SKM-1 treated with dmso at 0.1 percent for 144 hours (cell line): ENCODE results near the gene STK35.
"Not testable (repeated sequence)": the region's sequence is repeated elsewhere in the genome, so short reads cannot be mapped to it uniquely, and the experiment has no call there.

Experiments
- DNase-seq: peaks from one replicate; lab custom pipeline; 2025; ENCODE audit not compliant: unreplicated experiment; lab: John Stamatoyannopoulos, UW

Gene STK35

DNA sequence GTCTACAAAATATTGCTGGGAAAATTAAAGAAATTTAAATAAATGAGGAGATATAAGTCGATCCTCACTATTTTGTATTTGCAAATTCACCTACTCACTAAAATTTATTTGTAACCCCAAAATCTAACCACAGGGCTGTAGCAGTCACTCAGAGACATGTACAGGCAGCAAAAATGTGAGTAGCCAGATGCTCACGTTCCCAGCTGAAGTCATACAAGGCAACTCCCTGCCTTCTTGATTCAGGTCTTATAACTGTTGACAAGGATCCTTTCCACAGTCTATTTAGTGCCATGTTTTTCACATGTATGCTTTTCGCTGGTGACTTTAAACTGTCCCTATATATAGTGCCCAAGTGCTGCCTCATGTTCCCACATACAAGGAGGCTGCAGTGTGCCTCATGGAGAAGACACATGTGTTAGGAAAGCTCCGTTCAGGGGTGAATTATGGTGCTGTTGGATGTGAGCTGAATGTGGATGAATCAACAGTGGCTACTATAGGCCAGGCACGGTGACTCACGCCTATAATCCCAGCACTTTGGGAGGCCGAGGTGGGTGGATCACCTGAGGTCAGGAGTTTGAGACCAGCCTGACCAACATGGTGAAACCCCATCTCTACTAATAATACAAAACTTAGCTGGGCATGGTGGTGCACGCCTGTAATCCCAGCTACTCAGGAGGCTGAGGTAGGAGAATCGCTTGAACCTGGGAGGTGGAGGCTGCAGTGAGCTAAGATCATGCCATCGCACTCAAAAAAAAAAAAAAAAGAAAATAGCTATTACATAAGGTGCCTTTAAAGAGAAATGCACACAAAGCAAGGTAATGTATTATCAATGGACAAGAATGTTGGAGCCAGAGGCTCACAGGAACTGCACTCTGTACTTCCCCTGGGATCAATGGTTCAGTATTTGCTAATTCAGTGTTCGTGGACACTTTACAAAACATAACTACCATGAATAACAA is 55.3 kb downstream of the STK35 start:
- DNase-seq = no peak

DNA sequence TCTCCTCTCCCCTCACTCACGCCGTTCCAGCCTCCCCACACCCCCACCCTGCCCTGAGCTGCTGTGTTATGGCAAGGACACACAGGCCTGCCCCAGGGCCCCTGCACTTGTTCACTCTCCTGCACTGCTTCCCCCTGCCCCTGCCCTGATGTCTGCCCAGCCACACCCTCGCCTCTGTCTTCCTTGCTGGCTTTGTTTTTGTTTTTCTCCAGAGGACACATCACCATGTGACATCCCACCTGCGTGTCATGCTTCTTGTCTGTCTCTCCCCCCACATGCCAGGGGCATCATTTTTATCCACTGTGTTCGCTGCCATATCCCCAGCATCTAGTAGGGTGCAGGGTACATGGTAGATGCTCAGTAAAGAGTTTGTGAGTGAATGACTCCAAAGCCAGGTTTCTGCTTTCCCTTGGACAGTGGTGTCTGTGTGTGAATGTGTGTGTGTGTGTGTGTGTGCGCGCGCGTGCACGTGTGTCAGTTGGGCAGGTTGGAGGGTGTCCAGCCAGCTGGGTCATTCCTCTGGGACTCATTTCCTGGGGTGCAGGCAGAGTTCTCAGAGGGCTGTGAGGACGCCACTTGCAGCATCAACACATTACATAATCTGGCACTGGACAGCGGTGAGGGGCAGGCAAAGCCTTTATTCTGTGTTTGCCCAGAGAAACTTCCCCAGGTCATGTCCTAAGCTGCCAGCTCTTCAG is 60.6 kb downstream of the STK35 start:
- no peak for DNase-seq

DNA sequence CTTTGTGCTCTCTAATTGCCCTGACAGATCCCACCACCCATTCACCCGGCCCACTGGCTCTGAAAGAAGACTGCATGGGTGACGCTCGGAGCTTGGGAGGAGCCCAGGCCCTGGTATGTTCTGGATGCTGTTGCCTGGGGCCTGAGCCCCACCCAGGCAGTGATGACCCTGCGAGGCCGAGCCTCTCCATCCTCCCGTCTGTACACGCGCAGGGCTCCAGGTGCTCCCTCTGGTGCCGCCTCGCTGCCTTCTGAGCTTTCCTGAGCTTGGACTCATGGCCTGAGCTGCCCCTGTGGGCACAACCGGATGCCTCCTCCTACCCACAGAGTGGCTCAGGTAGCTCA is 61.2 kb downstream of the STK35 start:
- DNase-seq = no peak

DNA sequence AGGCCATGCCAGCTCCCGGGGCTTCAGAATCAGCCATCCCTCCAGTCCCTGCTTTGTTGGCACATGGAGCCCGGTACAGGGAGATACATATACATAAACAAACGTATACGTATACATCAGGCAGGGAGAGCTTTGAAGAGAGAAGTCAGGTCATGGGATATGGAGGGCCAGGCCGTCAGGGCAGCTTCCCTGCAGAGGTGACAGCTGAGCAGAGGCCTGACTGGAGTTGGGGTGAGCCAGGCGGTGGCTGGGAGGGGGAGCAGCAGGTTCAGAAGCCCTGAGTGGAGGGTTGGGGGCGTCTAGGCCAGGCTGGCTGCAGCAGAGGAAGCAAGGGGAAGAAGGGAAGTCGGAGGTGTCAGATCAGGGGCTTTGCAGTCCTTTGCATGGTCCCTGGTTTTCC is 61.7 kb downstream of the STK35 start:
- no peak for DNase-seq

DNA sequence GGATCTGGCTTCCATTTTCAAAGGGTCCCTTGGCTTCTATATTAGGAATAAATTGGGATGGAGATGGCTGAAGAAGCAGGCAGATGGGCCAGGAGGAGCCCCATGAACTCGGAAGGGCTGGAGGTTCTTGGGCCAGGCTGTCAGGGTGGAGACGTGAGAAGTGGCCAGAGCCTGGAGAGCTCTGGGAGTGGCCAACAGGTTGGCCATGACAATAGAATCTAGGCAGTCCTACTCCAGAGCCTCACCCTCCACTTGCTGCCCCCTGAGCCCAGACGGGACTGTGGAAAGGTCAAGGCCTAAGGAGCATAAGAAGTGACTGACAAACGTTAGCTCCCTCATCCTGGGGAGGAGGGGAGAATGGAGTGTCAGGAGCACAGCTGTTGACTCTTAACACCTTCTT is 62.1 kb downstream of the STK35 start:
- no peak for DNase-seq

DNA sequence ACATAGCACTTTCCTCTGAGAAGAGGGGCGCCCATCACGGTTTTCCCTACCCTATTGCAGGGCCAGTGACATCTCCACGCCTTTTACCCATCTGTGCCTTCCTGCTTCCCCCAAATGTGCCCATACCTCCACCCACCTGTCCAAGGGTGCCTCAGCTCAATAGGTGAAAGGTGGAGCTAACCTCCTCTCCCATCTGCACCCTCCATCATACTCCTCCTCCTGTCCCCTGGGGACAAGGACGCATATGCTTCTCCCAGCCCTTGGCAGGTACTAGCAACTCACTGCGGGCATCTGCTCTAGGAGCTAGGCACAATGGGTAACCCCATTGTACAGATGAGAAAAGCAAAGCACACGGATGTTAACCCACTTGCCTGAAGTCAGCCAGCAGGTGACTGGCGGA is 62.8 kb downstream of the STK35 start:
- DNase-seq = no peak

DNA sequence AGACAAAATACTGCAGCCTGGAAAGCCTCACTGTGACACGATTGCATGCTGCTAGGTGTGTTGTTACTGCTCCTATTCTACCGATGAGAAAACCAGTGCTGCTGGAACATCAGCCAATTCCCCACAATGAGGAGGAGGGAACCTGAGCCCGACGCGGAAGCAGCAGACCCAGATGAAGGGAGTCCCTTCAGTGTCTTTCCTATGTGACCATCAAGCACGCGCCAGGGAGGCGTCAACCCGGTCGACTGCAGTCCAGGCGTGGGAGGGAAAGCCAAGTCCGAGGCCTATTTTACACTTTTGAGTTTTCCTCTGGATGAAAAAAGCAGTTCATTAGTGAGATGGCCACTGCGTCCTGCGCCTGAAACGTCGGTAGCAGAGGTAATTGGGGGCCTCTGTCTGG is 63.3 kb downstream of the STK35 start:
- no peak for DNase-seq

DNA sequence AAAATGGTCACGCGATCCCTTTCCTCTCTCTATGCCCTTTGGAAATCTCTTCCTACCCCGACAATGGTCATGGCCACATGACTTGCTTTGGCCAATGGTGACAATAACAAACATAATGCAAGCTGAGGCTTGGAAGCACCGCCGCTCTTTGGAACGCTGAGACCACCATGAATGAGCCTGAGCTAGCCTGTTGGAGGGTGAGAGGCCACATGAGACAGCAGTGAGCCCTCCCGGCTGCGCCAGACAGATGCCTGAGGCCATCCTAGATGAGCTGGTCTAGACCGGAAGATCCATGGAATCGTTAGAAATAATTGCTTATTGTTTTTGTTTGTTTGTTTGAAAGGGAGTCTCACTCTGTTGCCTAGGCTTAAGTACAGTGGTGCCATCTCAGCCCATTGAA is 64.2 kb downstream of the STK35 start:
- DNase-seq = no peak

DNA sequence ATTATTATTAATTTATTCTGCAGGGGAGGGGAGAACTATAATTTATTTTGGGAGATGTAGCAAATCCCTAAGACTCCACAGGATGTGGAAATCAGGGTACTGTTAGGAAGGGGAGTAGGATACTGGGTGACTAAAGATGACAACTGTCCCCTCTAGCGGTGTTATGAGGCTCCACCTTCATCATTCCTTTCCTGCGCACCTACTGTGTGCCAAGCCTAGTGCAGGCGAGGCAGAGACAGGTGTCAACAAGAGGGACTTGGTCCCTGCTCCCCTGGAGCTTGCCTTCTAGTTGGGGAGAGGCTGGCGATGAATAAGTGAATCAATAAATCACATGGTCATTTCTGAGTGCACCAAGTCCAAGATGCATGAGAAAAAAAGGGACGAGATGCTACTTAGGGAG is 65.5 kb downstream of the STK35 start:
- DNase-seq = no peak

DNA sequence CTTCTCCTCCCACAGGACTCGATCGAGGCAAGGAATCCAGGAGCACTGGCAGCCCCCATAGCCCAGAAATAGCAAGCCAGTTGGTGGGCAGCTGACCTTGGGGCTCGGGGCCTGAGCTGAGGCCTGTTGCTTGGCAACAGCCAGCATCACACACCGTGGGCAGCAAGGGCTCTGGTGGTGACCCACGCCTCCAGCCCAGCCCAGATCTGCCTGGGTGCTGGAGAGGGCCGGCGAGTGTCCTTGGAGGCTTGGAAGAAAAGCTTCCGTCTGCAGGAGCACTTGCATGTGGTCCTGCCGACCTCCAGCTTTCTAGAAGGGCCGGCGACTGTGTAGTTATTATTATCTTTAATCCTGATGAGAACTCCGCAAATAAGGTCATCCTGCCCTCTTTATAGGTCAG is 67.3 kb downstream of the STK35 start:
- DNase-seq = no peak

DNA sequence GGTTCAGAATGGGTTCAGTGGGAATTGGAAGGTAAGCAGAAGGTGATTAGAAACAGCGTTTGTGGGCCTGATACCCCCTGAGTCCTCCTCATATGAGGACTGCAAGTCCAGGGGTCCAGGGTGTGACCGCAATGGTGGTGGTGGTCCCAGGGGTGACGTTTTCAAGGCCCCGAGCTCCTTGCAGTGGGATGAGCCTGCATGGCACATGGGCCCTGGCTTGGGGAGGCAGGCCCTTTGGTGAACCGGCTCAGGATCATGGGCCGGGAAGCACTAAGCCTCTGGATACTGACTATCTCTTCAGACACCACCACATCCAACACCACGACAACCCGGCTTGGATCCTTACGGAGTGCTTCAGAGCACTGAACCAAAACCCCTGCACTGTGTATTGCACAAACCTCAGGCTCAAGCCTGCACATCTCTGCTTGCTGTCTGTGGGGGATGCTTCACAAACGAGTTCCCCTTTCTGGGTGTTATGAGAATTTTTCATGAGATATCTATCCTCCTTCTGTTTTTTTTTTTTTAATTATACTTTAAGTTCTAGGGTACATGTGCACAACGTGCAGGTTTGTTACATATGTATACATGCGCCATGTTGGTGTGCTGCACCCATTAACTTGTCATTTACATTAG is 67.9 kb downstream of the STK35 start:
- DNase-seq = peak; percentile 3

DNA sequence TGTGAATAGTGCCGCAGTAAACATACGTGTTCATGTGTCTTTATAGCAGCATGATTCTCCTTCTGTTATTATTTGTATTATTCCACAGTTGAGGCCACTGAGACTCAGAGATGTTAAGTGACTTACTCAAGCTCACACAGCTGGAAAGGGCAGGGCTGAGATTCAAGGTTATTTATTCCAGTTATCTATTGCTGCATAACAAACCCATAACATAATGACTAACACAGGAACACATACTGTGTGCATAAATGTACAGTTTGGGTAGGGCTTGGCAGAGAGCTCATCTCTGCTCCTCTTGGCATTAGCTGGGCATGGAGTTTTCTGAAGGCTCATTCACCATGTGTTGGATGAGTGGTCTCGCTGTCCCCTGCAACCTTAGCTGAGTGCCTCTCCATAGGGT is 68.8 kb downstream of the STK35 start:
- DNase-seq = no peak

DNA sequence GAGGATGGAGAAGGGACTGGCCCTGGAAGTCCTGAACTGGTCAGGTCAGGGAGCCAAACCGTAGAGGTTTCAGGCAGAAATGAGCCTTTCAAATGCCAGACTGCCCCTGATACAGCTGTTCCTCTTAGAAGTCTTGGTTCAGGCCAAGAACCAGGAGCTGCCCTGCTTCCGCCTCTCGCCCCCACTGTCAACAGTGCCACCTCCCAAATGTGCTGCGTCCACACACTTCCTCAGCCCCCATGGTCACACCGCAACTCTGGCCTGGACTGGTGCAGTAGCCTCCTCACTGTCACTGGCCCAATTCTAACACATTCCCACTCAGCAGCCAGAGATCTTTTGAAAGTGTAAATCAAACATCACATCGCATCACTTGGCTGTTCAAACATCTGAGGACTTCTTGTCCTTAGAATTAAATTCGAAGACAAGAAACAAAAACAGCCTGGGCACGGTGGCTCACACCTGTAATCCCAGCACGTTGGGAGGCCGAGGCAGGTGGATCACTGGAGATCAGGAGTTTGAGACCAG is 69.7 kb downstream of the STK35 start:
- DNase-seq = no peak

DNA sequence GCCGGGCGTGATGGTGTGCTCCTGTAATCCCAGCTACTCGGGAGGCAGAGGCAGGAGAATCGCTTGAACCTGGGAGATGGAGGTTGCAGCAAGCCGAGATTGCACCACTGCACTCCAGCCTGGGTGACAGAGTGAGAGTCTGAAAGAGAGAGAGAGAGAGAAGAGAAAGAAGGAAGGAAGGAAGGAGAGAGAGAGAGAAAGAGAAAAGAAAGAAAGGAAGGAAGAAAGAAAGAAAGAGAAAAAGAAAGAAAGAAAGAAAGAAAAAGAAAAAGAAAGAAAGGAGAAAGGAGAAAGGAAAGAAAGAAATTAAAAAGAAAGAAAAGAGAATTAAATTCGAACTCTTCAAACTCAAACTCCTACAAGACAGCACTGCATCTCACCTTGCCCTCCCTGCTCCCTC is 70.2 kb downstream of the STK35 start:
- not testable (repeated sequence) for DNase-seq

DNA sequence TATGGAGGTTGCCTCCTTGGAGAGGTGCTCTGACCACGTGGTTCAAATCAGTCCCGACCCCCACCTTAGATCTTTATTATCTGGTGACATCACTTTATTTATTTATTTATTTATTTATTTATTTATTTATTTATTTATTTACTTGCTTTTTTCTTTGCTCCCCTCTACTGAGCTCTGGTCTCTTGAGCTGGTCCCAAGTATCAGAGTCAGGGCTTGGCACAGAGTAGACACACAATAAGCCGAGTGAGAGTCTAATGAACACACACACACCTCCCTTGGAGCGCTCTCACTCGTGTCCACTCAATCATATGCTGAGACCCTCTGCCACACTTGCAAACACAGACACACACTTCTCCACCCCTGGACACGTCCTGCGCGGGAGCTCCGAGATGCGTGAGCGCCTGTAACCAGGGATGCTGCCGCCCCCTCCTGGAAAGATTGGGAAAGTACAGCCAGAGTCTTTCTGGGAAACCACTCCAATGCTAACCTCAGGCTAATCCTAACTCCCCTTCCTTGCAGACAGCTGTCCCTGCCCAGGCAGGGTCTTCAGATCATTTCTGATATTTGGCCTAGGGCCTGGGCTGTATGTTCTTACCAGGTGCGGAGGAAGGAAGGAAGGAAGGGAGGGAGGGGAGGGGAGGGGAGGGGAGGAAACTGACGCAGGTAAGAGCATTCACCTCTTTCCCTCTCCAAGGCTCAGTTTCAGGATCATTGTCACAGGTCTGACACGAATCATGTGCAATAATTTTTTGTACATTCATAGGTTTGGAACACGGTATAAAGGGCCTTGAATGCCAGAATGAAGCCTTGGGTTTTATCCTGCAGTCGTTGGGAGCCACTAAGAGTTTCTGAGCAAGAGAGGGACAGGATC is 70.9 kb downstream of the STK35 start:
- peak; percentile 9 for DNase-seq

DNA sequence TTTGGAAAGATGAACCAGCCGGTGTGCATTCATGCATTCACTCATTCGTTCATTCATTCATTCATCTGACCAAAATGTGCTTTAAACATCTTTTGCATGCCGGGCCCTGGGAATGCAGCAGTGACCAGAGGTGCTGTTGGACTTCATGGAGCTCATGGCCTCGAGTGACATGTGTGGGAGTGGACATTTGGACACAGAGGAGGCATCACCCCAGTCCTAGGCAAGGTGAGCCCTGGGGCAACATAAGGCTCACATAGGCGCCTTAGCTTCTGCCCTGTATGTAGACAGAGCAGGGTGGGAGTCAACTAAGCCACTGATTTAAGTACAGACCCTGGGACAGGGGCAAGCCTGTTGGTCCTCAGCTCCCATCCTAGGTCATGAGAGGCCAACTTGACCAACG is 71.6 kb downstream of the STK35 start:
- no peak for DNase-seq

DNA sequence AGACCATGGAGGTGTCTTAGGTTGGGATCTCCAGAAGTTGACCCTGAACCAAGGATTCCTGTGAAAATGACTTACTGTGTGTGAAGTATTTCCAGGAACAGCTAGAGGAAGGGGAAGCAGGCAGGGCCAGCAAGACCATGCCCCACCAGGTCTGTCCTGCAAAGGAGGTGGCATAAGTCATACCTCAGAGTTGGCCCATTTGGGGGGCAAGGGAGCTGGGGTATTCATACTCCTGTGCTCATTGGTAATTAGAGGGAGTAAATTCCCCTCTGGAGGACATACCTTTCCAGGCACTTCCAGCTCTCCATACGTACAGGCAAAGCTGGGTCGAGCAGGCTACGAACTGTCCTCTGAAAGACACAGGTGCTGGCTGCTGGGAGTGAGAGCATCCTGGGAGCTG is 72.4 kb downstream of the STK35 start:
- DNase-seq = no peak

DNA sequence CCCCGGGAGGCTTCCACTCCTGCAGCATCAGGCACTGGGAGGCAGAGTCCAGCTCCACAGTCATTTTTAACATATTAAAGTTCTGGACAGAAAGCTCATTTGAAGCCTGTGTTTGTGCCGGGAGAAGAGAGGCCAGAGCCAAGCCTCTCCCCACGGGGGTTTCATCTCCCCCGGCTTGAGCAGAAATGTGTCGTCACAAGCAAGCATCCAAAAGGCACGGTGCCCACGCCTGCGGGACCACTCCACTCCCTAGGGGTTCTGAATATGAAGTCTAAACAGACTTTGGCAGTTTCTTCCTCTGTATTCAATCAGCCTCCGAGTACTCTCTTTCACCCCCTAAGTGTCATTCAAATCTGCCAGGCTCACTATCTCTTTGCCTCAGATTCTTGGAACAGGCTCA is 75.3 kb downstream of the STK35 start:
- no peak for DNase-seq

DNA sequence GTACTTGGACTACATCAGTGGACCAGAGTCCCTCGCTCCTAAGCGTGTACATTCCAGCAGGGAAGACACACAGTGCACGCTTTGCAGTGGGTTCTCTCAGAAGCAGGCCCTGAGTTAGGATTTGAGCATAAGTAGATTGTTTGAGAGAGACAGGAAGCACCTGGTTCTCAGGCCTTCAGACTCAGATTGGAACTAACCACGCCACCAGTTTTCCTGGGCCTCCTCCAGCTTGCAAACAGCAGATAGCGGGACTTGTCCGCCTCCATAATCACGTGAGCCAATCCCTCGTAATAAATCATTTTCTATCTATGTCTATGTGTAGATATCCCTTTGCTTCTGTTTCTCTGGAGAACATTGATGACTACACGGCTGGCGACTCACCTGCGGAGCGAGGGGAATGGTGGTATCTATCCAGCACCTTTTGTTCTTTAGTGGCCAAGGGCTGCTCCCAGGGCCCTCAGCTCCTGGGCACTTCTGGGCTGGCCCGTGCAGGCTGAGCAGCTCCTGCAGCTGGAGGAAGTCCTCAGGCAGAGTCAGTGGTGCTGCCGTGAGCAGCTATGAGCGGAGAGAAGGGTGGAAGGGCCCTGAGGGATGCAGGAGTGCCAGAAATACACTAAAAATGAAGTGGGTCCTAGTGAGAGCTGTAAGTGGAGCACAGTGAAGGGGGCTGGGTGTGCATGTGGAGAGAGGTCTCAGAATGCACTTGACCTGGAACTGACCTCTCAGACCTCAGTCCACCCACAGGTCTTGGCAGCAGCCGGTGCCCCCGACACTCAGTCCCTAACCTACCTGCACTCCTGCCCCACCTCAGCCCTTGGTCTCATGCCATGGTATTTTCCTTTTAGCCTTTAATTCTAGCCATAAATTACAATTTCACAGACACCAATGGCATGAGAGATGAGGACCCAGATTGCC is 76.9 kb downstream of the STK35 start:
- DNase-seq = no peak

DNA sequence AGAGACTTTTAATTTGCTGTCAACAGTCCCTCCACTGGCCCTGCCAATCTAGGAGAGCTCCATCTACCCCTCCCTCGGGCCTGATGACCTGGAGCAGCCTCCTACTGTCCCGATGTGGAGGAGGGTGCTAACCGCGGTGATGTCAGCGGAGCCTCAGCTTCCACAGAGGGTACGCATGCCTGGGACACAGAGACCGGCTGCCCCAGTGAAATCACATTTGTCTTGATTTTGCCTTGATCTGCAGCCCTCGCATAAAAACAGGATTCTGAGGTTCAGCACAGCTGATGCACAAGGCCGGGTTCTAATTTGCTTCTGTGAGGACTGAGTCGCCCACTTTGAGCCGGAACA is 77.6 kb downstream of the STK35 start:
- no peak for DNase-seq
